ENCODE measurements around the gene ARHGAP30.

The ARHGAP30 gene

GRCh38 chr1:161000736-161001480 lies 68.8 kb downstream of the ARHGAP30 start:
- H3K4me3 ChIP-seq (ENCODE audit: low read length) = no peak overlapping the region
- no peaks in the 10 kb centered on the region for H3K4me1 ChIP-seq (ENCODE audit: insufficient read depth, low read length)
- no peaks in the 10 kb centered on the region for H3K9me3 ChIP-seq (ENCODE audit: low read length)
- no peak overlapping the region for H2AFZ ChIP-seq (ENCODE audit: low read depth, low read length)
- H3K36me3 ChIP-seq (ENCODE audit: insufficient read depth, low read length) = no peaks in the 10 kb centered on the region
- no peaks in the 10 kb centered on the region for H3K27me3 ChIP-seq (ENCODE audit: insufficient read depth, low read length)

GRCh38 chr1:160999376-160999775 lies 70.3 kb downstream of the ARHGAP30 start:
- Histone ChIP-seq H3K4me1 (ENCODE audit: insufficient read depth, low read length) (no peaks in the 10 kb centered on the region), H3K36me3 (ENCODE audit: insufficient read depth, low read length) (no peaks in the 10 kb centered on the region), H2AFZ (ENCODE audit: low read depth, low read length) (no peak overlapping the region), H3K4me3 (ENCODE audit: low read length) (no peak overlapping the region), H3K9me3 (ENCODE audit: low read length) (no peaks in the 10 kb centered on the region), H3K27me3 (ENCODE audit: insufficient read depth, low read length) (no peaks in the 10 kb centered on the region)

GRCh38 chr1:160997323-160998038 lies 72.2 kb downstream of the ARHGAP30 start:
- no peak overlapping the region for H2AFZ ChIP-seq (ENCODE audit: low read depth, low read length)
- H3K4me1 ChIP-seq (ENCODE audit: insufficient read depth, low read length) = no peaks in the 10 kb centered on the region
- no peaks in the 10 kb centered on the region for H3K27me3 ChIP-seq (ENCODE audit: insufficient read depth, low read length)
- H3K9me3 ChIP-seq (ENCODE audit: low read length) = no peaks in the 10 kb centered on the region
- no peaks in the 10 kb centered on the region for H3K36me3 ChIP-seq (ENCODE audit: insufficient read depth, low read length)
- no peak overlapping the region for H3K4me3 ChIP-seq (ENCODE audit: low read length)
